Activated naive CD8-positive, alpha-beta T cell treated with anti-CD3 and anti-CD28 coated beads, Interleukin-2, amount 10 ng/mL, durations not matched to agents 7 days and 5 days (primary cell): ENCODE measurements around the gene OR1L8. TPM values are rescaled to one million over a fixed set of nuclear protein-coding genes. Genes with fewer than 3 reads are reported as not detected.
"Not testable (repeated sequence)": the region's sequence is repeated elsewhere in the genome, so short reads cannot be mapped to it uniquely, and the experiment has no call there.

Experiments used
- ATAC-seq: fragments of 150-1000 bp; cut with Tn5 transposase; one replicate; pipeline ENCODE4 v1.10.0; 2021; ENCODE audit warnings: low read depth, moderate library complexity
- POLR2A ChIA-PET: fragments of 350-600 bp; sonication (Branson Sonifier 250); formaldehyde crosslinking; loops from one replicate; lab custom pipeline; 2021; ENCODE audit warnings: antibody characterized with exemption; lab: Charles Lee
- DNase-seq: peaks from one replicate; pipeline ENCODE4 v3.0.0; 2021
- H3K27ac Mint-ChIP-seq: one replicate; pipeline ENCODE4 v1.8.0; 2022; ENCODE audit warnings: mild to moderate bottlenecking, mixed read lengths
- H3K27me3 Mint-ChIP-seq: one replicate; pipeline ENCODE4 v1.8.0; 2022; ENCODE audit warnings: mild to moderate bottlenecking, moderate library complexity, mixed read lengths
- H3K36me3 Mint-ChIP-seq: one replicate; pipeline ENCODE4 v1.8.0; 2021; ENCODE audit warnings: mild to moderate bottlenecking, mixed read lengths
- H3K4me1 Mint-ChIP-seq: one replicate; pipeline ENCODE4 v1.8.0; 2021; ENCODE audit warnings: mixed read lengths
- H3K4me3 Mint-ChIP-seq: one replicate; pipeline ENCODE4 v1.8.0; 2022; ENCODE audit warnings: mild to moderate bottlenecking, moderate library complexity, mixed read lengths
- H3K9me3 Mint-ChIP-seq: one replicate; pipeline ENCODE4 v1.8.0; 2021; ENCODE audit warnings: mixed read lengths
- total RNA-seq, 2 experiments: library from RNA; stranded (reverse); gene quantifications; one replicate each; pipeline ENCODE4 v1.2.3, GENCODE V29; 2021

OR1L8 gene
- total RNA-seq, 2 experiments from 2014 or later: not detected

- DNase-seq: no peak
- H3K27me3 Mint-ChIP-seq: no peaks in the 10 kb centered on the region
- no peak overlapping the region for H3K4me3 Mint-ChIP-seq
- no peaks in the 10 kb centered on the region for H3K4me1 Mint-ChIP-seq
- no peak overlapping the region for H3K27ac Mint-ChIP-seq
- H3K36me3 Mint-ChIP-seq: peaks cover 2% of the 10 kb centered on the region
- POLR2A ChIA-PET: no interaction called here
- no peaks in the 10 kb centered on the region for H3K9me3 Mint-ChIP-seq
- no peak for ATAC-seq
Observed at GRCh38 chr9:122546196-122546595, 37.0 kb downstream of the OR1L8 start.

DNA sequence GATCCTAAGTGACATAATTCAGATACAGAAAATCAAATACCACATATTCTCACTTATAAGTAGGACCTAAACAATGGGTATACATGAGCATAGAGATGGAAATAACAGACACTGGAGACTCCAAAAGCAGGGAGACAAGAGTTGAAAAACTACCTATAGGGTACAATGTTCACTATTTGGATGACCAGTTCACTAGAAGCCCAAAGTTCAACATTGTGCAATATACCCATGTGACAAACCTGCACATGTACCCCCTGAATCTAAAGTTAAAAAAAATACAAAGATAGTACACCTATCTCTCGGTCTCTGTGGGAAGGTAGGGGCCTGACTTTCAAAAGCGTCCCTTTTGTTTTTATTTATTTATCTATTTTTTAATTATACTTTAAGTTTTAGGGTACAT, 44.4 kb downstream of the OR1L8 start:
- ATAC-seq (no peak), DNase-seq (no peak)
- H3K27ac Mint-ChIP-seq: no peak overlapping the region
- H3K4me3 Mint-ChIP-seq: no peak overlapping the region
- POLR2A ChIA-PET: no interaction called here
- H3K36me3 Mint-ChIP-seq: peaks cover 2% of the 10 kb centered on the region
- H3K27me3 Mint-ChIP-seq: no peaks in the 10 kb centered on the region
- no peaks in the 10 kb centered on the region for H3K4me1 Mint-ChIP-seq
- peaks cover 5% of the 10 kb centered on the region for H3K9me3 Mint-ChIP-seq

GRCh38 chr9:122537066-122537465, 46.1 kb downstream of the OR1L8 start:
- ATAC-seq, H3K36me3 Mint-ChIP-seq, DNase-seq, H3K9me3 Mint-ChIP-seq, H3K27ac Mint-ChIP-seq, H3K27me3 Mint-ChIP-seq, H3K4me1 Mint-ChIP-seq, H3K4me3 Mint-ChIP-seq, POLR2A ChIA-PET: not testable (repeated sequence)

DNA sequence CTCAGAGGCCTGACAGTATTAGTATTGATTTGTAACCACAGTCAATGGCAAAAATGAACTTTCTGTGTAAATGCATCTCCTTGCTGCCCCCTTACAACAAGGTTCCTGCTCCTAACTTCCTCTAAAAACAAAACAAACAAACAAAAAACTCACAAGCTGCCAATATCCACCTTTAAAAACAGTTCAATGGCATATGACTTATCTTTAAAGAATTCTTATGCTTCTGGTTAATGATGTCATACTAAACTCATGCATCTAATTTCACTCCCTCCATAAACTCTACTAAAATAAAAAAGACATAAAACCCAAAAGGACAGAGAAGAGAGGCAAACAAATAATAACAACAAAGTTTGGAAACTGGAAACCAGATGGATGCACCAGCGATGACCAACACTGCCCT, 47.0 kb downstream of the OR1L8 start:
- Mint-ChIP-seq H3K4me1 (no peaks in the 10 kb centered on the region), H3K4me3 (no peak overlapping the region), H3K9me3 (peaks cover 5% of the 10 kb centered on the region), H3K27me3 (no peaks in the 10 kb centered on the region), H3K27ac (no peak overlapping the region), H3K36me3 (no peaks in the 10 kb centered on the region)
- ATAC-seq: no peak
- POLR2A ChIA-PET: no interaction called here
- no peak for DNase-seq

- H3K9me3 Mint-ChIP-seq, H3K27ac Mint-ChIP-seq, H3K36me3 Mint-ChIP-seq, H3K4me1 Mint-ChIP-seq, POLR2A ChIA-PET, H3K4me3 Mint-ChIP-seq, DNase-seq, ATAC-seq, H3K27me3 Mint-ChIP-seq: not testable (repeated sequence)
Observed at GRCh38 chr9:122531157-122531556, 52.0 kb downstream of the OR1L8 start.

DNA sequence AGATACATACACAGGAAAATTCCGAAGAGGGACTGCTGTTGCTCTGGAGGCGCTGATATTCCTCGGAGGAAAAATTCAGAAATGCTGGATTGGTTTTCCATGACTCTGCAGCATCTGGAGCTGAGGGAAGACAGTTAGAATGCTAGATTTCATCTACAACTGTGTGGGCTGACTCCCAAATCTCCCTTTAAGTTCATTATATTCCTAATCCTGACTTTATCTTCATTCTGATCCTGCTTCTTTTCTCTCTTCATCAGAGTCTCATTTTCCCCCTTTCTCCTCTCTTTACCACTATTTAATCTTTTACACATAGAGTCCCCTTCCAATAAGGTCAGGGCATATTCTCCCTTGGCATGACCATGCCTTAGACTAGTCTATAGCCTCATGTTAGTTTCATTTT, 56.0 kb downstream of the OR1L8 start, which contains the start of gene OR1N1:
TSS of gene OR1N1 (minus strand) at position 101 of the 400 bp plus-strand sequence. CDS start at position 101, 0 bp downstream.
- no peak within 1 kb of the TSS for H3K27ac Mint-ChIP-seq
- no peak for ATAC-seq
- no peak within 1 kb of the TSS for H3K4me3 Mint-ChIP-seq
- H3K4me1 Mint-ChIP-seq: no peaks in the 10 kb centered on the region
- DNase-seq: no peak
- POLR2A ChIA-PET: no interaction called here
- no peaks in the 10 kb centered on the region for H3K27me3 Mint-ChIP-seq
- no peaks in the 10 kb centered on the region for H3K9me3 Mint-ChIP-seq
- H3K36me3 Mint-ChIP-seq: no peaks in the 10 kb centered on the region

DNA sequence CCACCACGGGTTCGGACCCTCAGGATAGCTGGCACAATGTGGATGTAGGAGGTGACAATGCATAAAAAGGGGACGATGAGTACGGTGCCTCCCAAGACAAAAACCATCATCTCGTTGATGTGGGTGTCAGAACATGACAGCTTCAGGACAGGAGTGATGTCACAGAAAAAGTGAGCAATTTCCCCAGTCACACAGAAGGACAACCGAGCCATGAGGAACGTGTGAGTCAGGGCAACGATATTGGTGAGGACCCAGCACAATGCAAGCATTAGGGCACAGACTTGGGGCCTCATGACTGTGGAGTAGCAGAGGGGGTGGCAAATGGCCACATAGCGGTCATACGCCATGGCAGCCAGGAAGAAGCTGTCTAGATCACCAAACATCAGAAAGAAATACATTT, 56.6 kb downstream of the OR1L8 start:
- no peaks in the 10 kb centered on the region for H3K4me1 Mint-ChIP-seq
- H3K27ac Mint-ChIP-seq: no peak overlapping the region
- POLR2A ChIA-PET: no interaction called here
- H3K27me3 Mint-ChIP-seq: no peaks in the 10 kb centered on the region
- H3K9me3 Mint-ChIP-seq: no peaks in the 10 kb centered on the region
- no peaks in the 10 kb centered on the region for H3K36me3 Mint-ChIP-seq
- no peak overlapping the region for H3K4me3 Mint-ChIP-seq
- no peak for DNase-seq
- ATAC-seq: no peak

- H3K27me3 Mint-ChIP-seq: no peaks in the 10 kb centered on the region
- no peaks in the 10 kb centered on the region for H3K4me1 Mint-ChIP-seq
- no peak for DNase-seq
- POLR2A ChIA-PET: no interaction called here
- H3K27ac Mint-ChIP-seq: no peak overlapping the region
- no peaks in the 10 kb centered on the region for H3K36me3 Mint-ChIP-seq
- H3K9me3 Mint-ChIP-seq: no peaks in the 10 kb centered on the region
- no peak overlapping the region for H3K4me3 Mint-ChIP-seq
- no peak for ATAC-seq
Observed at GRCh38 chr9:122519376-122519775, 63.8 kb downstream of the OR1L8 start.

DNA sequence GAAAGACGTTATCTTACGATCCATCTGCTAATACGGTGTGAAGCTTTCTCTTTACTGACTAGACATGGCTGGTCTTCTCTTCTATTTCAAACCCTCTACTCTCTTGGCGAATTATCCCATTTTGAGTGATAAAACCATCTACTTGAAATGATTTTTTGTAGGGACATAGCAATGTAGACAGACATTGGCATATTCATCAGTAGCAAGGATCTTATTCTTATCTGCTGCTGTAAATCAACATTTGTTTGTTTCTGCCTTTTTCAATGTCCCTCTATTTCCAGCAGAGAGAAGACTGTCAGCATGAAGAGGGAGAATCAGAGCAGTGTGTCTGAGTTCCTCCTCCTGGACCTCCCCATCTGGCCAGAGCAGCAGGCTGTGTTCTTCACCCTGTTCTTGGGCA, 64.3 kb downstream of the OR1L8 start, which contains the start of gene OR1J4:
TSS of gene OR1J4 (plus strand) at position 301 of the 400 bp plus-strand sequence. CDS start at position 301, 0 bp downstream.
- no peaks in the 10 kb centered on the region for H3K27me3 Mint-ChIP-seq
- POLR2A ChIA-PET: no interaction called here
- no peaks in the 10 kb centered on the region for H3K9me3 Mint-ChIP-seq
- H3K36me3 Mint-ChIP-seq: no peaks in the 10 kb centered on the region
- no peak within 1 kb of the TSS for H3K27ac Mint-ChIP-seq
- no peaks in the 10 kb centered on the region for H3K4me1 Mint-ChIP-seq
- H3K4me3 Mint-ChIP-seq: no peak within 1 kb of the TSS
- no peak for DNase-seq
- ATAC-seq: no peak

GRCh38 chr9:122518226-122518625, 65.0 kb downstream of the OR1L8 start:
- Mint-ChIP-seq H3K4me1 (no peaks in the 10 kb centered on the region), H3K36me3 (no peaks in the 10 kb centered on the region), H3K9me3 (no peaks in the 10 kb centered on the region), H3K4me3 (no peak overlapping the region), H3K27ac (no peak overlapping the region), H3K27me3 (no peaks in the 10 kb centered on the region)
- no peak for DNase-seq
- ATAC-seq: no peak
- POLR2A ChIA-PET: no interaction called here

Other genes with a start within 250 kb of the OR1L8 start
- 1 to 10 TPM in 1 of 2 experiments, under 1 TPM in 1; 0.96 to 1.6 TPM for gene PTGS1, start 212.4 kb downstream of the OR1L8 start, total RNA-seq
- gene OR1J1, start 105.5 kb downstream of the OR1L8 start, total RNA-seq: not detected
- gene OR1J2, start 72.6 kb downstream of the OR1L8 start, total RNA-seq: not detected
- gene OR1J4, start 64.2 kb downstream of the OR1L8 start, total RNA-seq: under 1 TPM in 1 of 2 experiments, not detected in 1; 0.44 TPM
- gene OR1N1, start 56.1 kb downstream of the OR1L8 start, total RNA-seq: not detected
- gene OR1N2, start 30.3 kb downstream of the OR1L8 start, total RNA-seq: under 1 TPM in 1 of 2 experiments, not detected in 1; 0.30 TPM
- under 1 TPM in 1 of 2 experiments, not detected in 1; 0.33 TPM for gene OR1Q1, start 31.4 kb upstream of the OR1L8 start, total RNA-seq
- not detected for gene OR1B1, start 74.2 kb upstream of the OR1L8 start, total RNA-seq
- gene OR1L1, start 78.3 kb upstream of the OR1L8 start, total RNA-seq: not detected
- not detected for gene OR1L3, start 91.7 kb upstream of the OR1L8 start, total RNA-seq
- gene OR1L4, start 140.6 kb upstream of the OR1L8 start, total RNA-seq: not detected
- gene OR1L6, start 158.9 kb upstream of the OR1L8 start, total RNA-seq: not detected
- gene OR5C1, start 205.5 kb upstream of the OR1L8 start, total RNA-seq: not detected
- not detected for gene OR1K1, start 216.7 kb upstream of the OR1L8 start, total RNA-seq
- gene PDCL, start 245.2 kb upstream of the OR1L8 start, total RNA-seq: 10 to 100 TPM; 24.3 to 26.6 TPM